ENCODE results near the gene ATF3.
A peak's percentile ranks its signal among the peaks of the same experiment; 100 is the strongest.
"Not testable (repeated sequence)": the region's sequence is repeated elsewhere in the genome, so short reads cannot be mapped to it uniquely, and the experiment has no call there.

Gene ATF3

DNA sequence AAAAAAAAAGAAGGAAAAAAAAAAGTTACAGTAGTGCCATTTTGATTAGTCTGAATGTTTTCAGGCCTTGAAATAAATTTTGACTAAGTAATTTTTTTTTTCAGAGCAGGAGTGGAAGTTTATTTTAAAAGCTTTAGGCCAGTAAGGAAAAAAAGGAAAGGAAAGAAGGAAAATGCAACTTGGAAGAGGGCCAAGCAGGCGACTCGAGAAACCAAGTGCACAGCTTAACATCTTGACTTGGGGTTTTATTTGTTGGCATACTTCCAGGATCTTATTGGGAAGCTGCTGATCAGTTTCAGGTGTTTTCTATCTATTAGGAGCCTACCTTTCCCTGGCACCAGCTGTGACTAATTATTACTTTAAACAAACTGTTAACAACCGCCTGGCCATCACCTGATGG lies 41.7 kb downstream of the ATF3 start:
- DNase-seq (ENCODE audit: low read depth in 2 of 2), result no peak

DNA sequence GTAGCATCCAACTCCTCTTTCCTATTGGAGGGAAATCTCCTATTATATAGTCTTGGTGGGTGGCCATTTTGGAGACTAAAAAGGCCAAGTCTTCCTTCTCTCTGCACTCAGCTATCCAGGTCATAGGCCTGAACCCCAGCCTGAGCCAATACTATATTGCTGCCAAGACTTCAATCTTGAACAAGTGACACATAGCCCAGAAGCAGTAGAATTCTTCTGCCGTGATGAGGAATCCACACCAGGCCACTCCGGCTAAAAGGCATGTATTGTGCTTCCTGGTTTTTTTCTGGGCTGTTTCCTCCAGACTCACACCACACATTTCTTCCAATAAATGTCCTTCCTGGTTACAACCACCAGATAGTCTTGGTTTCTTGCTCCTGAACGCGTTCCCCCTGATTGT lies 43.0 kb downstream of the ATF3 start:
- no peak for DNase-seq (ENCODE audit: low read depth in 2 of 2)

DNA sequence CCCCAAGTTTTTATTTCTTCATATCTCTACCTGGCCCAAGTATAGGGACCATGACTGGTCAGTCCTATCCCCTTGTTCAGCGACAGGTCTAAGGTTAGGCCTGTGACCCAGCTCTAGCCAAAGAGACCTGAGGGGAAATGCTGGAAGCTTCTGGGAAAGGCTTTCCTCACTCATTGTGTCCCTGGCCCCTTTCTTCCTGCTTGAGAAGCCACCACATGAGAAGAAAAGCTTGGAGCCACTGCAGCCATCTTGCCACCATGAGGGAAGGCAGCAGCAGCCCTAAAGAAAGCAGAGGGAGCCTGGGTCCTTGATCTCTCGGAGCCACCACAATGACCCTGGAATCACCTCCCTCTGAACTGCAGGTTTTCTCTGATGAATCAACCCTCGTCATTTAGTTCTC lies 43.4 kb downstream of the ATF3 start:
- DNase-seq (ENCODE audit: low read depth in 2 of 2), result no peak

DNA sequence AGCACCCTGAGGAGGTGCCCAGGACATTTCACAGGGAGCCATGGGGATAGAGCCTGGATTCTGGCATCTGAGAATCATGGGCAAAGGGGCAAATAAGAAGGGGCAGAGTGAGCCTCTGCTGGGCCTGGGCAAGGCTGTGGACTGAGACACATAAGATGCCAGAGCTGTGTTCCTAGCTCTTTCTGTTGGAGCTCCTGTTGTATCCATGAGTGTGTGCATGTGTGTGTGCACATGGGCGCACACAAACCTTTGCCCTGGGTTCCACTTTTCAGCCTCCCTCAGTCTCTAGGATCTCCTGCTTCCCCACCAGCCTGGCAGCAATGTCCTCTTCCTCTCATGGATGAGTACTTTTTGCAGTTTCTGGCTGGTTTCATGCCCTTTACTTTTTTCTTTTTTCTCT lies 44.0 kb downstream of the ATF3 start:
- DNase-seq (ENCODE audit: low read depth in 2 of 2), result no peak

DNA sequence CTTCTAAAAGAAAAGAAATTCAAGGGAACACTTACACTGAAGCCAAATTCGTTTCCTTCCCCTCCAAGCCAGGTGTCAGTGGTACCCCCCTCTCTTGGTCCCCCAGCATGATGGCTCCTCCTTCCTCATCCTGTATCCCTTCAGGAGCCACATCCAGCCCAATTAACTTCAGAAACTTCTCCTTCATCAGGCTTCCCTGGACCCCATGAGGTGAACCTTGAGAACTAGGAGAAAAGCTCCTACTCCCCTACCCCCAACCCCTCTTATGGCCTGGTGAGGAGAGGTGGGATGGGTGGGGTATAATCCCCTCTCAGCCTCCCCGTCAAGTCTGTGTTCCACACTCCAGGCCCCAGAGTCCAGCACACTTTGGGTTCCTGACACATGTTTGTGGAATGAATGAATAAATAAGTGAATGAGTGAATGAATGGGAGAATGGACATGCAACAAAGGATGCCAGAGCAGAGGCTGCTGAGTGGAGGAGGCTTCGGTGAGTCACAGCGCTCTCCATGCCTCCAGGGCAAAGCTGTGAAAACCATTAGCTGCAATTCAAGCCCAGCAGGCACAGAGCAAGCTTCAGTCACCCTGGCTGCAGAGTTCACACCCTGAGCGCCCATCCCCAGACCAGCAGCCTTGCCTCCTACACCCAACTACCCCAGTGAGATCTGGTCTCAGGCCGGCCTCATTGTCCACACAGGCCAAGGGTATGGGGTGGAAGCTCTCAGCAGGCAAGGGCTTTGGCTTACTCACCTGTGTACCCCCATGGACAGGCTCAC lies 47.3 kb downstream of the ATF3 start:
- no peak for DNase-seq (ENCODE audit: low read depth in 2 of 2)

DNA sequence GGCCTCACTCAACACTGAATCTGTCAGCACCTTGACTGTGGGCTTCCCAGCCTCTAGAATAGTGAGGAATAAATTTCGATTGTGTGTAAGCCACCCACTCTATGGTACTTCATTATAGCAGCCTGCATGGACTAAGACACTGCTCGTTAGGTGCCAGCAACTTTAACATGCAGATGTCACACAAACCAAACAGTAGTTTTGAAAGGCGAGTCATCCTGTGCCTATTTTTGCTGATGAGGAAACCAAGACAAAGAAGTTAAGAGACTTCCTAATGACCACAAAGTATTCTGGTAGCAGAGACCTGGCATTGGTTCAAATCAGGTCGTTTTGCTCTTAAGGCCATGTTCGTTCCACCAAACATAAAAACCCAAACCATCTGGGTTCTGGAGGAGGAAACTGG lies 48.2 kb downstream of the ATF3 start:
- DNase-seq (ENCODE audit: low read depth in 2 of 2), result no peak

DNA sequence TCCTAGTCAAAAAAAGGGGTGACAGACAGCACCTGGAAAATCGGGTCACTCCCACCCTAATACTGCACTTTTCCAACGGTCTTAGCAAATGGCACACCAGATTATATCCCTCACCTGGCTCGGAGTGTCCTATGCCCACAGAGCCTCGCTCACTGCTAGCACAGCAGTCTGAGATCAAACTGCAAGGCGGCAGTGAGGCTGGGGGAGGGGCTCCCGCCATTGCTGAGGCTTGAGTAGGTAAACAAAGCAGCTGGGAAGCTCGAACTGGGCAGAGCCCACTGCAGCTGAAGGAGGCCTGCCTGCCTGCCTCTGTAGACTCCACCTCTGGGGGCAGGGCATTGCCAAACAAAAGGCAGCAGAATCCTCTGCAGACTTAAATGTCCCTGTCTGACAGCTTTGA lies 49.7 kb downstream of the ATF3 start:
- DNase-seq (ENCODE audit: low read depth in 2 of 2), result not testable (repeated sequence)

DNA sequence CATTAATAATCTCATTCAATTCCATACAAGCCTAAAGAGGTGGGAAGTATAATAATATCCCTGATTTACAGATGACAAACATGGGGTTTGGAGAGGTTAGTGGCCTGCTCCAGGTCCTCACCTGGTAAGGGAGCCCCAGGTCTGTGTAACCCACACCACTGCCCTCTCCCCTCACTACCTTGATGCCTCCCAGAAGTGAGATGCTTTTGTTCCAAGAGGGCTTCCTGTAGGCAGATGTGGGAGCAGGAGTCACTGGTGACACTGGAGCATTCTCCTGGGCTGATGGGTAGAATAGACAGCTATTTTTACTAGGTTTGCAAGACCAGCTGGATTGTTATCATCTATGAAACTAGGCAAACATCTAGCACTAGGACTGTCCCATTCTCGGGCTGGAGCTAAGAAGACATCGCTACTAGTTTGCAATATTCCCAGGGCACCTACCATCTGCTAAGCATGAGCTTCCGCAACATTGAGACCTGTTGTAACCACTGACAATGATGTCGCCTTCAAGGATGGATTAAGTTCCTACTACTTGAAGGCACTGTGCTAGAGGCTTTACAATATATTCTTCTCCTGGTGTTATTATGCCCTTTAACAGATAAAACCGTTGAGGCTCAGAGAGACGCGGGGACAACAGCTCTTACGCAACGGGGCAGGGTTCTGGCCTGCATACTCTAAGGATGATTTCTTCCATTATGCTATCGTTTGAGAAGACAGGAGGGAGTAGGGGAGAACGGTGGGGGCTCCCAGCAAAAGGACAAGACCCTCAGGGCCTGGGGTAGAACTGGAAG lies 56.0 kb downstream of the ATF3 start:
- DNase-seq (ENCODE audit: low read depth in 2 of 2), result no peak

DNA sequence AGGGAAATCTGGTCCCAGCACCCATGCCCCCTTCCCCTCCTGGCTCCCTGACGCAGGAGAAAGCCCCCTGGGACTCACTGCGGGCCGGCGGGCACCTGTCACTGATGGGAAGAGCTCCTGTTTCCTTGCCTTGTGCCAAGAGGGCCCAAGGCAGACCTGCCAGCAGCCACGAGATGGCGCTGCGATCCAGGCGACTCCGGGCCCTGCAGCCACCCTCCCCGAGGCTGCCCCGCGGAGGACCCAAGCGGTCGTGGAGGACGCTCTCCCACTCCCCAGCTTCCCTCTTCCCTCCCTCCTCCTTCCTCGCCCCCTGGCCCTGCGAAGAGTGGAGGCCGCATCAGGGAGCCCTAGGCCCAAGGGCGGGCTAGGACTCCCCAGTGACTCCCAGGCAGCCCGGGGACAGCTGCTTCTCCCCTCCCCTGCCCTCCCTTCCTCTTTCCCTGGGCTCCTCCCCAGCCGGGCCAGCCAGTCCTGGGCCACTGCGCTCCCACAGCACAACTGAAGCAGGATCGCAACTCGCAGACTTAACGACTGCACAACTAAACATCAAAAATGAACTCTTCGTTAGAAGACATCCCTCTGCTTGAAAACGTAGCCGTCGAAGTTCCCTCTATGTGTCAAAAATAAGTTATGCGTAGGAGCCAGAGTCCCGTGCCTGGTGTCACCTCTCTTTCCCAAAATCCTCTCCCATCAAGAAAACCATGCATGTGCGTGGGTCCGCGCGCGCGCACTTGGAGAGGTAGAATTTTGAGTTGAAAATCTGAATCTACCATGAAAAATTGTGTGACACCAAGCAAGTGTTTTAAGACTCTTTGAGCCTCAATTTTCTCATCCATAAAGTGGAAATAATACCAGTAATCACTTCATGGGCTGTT lies 56.9 kb downstream of the ATF3 start:
- peak; percentile 50 to 52 for DNase-seq (ENCODE audit: low read depth in 2 of 2)

DNA sequence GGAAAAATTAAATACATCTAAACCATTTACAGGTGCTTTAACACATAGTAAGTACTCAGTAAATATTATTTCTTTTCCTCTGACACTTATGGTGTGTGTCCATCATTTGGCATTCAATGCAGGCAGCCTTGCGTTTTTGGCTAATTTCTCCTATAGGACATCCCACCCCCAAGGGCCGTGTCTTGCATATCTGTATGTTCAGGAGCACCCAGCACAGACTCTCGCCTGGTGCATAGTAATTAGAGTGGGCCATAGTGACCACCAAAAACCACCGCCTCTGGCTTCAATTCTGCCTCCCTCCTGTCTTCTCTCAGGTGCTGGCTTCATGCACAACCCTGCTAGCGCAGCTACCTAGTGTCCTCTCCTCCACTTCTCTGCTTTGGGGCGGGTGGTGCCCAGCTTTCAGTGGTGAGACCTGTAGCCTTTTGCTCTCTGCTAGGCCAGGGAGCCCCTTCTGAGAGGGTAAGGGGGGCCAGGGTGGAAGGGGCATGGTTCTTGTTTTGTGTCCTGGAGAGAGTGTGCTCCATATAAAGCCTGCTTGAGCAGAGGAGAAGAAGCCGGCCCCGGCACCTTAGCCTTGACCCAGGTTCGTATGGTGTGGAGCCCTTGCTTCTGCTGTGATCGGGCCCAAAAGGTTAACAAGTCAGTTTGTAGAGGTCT lies 57.7 kb downstream of the ATF3 start:
- DNase-seq (ENCODE audit: low read depth in 2 of 2), result no peak

DNA sequence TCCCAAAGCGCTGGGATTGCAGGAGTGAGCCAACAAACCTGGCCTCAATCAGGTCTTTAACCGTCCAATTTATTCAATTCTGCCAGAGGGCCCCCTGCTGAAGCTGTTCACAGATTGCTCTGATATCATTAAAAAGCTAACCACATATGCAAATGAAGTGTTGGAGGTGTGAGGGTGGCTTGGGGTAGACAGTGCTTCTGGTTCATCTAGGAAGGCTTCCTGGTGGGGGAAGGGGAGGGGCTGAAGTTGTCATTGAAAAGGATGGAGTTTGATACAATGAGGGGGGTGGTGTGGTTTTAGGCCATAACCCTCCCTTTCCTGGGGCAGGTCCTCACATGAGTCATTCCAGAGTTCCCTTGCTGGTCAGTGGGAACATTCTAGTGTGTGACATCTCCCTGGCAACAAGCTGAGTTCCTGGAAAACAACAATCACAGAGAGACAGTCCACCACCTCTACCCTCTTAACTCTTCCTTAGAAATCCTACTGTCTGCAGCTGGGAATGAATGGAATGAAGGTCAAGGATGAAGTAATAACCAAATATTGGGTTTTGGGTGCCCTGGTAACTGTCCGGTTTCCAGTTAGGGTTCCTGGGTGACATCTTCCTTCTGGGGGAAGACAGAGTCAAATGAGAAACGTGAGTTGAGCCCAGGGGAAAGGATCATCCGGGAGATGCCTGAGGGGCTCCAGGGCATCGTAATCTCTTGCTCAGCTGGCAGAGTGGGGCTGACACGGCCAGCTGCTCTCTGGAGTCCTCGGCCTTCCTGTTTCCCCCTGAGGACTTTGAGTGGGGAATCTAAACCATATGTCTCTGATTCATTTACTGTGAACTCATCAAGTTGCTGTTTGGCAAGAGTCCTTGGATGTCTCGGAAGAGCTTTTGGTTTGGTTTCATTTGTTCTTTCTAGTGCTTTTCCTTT lies 58.9 kb downstream of the ATF3 start:
- DNase-seq (ENCODE audit: low read depth in 2 of 2), result no peak

DNA sequence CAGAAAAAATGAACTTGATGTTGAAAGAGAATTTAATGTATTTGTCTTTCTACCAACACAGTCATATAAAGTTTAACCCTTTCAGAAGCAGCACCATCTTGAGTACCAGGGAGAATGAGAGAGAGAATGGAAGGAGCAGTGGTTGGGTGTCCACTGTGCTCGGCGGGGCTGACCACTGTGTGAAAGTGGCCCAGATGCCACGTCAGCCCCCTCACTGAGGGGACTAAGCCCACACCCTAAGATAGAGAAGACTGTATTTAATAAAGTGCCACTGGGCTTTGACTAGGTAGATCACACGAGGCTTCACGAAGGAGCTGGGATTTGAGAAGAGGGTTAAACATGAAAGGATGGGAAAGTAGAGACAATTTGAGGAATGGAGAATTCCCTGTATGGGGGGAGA lies 59.9 kb downstream of the ATF3 start:
- no peak for DNase-seq (ENCODE audit: low read depth in 2 of 2)

DNA sequence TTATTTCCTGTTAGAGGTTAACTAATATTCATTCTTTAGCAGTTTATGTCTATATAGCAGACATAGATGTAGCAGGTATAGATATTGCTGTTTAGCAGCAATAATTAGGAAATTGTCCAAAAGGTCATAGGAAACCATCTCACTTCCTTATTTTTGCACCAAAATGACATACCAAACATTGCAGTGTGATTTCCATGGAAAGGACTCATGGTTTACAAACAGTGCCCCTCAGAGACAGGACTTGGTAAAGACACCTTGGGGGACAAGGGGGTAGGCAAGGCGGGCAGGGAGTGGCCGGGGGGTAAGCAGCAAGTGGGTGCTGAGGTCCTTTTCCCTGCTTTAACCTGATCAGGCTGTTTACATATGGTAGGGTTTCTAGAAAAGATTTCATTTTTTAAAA lies 60.5 kb downstream of the ATF3 start:
- no peak for DNase-seq (ENCODE audit: low read depth in 2 of 2)

DNA sequence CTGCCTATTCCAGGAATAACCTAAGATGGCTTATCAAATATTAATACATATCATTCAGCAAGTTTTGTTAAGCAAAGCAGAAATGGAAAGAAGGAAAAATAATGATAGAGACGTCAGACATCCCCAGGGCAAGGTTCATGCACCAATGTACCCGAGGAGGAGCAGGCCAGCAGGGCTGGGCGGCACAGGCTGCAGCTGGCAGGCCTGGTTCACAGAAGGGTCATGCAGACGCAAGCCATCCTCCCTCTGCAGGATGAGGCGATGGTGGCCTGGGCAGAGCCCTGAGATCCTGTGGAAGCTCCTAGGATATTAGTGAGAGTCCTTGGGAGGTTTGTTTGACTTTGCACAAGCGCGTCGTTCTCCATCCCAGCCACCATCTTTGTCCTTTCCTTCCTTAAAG lies 61.0 kb downstream of the ATF3 start:
- DNase-seq (ENCODE audit: low read depth in 2 of 2), result no peak

DNA sequence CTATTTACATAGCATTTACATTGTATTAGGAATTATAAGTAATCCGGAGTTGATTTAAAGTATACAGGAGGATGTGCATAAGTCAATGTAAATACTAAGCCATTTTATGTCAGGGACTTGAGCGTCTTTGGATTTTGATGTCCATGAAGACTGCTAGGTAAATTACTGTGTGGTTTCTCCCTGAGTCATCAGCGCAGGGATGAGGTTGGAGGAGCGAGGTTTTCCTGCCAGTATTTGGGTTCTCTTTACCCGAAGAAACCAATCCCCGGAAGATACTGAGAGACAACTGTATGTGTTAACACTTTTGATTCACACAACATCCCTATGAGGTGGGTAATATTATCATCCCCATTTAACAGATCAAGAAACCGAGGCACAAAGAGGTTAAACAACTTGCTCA lies 61.7 kb downstream of the ATF3 start:
- DNase-seq (ENCODE audit: low read depth in 2 of 2), result no peak
